Measurements from ENCODE around the gene ARHGAP6. TPM values are rescaled to one million over a fixed set of nuclear protein-coding genes. Genes with fewer than 3 reads are reported as not detected.

The ARHGAP6 gene
- total RNA-seq, 1 experiment from 2014 or later = 0.07 TPM

DNA sequence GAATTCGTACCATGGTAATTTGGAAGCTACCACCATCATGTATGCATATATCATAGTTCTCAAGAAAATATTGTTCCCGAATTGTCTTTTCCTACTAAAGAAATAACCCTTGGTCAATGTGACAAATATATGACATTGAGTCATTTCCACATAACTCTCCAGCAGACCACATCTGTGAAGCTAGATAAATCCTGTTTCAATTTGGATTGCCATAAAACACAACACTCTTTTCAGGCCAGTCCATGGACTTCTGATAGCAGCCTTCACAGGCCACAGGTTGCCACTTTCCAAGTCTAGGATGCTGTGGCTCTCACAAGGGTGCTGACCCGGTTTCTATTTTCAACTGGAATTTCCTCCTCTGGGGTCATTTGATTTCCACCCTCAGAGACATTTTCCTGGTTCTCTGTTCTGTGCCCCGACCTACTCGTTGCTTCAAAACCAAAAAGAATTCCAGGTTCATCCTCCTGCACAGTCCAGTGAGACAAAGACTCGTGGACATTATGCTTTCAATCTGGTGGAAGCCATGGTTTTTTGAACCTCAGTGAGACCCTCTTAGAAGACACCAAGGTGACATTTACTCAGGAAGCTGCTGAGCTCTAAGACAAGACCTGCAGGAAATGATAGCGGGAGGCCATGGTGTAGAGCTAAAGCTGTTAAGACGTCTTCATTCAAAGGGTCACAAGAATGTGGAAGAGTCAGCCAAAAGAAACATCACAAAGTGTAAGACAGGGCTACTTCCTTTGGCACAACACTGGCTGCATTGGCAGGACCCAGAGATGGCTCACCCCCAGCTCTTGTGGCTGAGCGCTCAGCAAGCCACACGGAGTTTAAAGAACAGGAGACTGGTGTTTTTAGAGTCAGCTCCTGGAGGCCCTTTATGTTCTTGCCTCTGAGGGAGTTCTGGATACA lies 252.8 kb downstream of the ARHGAP6 start:
- no peak for DNase-seq
- Histone ChIP-seq H3K79me2 (ENCODE audit: insufficient read depth, low read length) (no peaks in the 10 kb centered on the region), H3K27me3 (ENCODE audit: insufficient read depth, low read length) (no peaks in the 10 kb centered on the region), H2BK120ac (ENCODE audit: low read depth, low read length, poor library complexity, severe bottlenecking) (no peak overlapping the region), H2BK12ac (ENCODE audit: insufficient read length, low read depth, low read length) (no peak overlapping the region), H3T11ph (ENCODE audit: low read length) (no peak overlapping the region), H4K5ac (ENCODE audit: insufficient read length, low read depth, low read length) (no peak overlapping the region), H4K91ac (ENCODE audit: insufficient read length, low read depth, low read length) (no peak overlapping the region), H2BK15ac (ENCODE audit: low read depth, low read length) (no peak overlapping the region), H2BK5ac (ENCODE audit: insufficient read length, low read length) (no peak overlapping the region), H4K8ac (replicated peaks; ENCODE audit: insufficient read length, low read depth, low read length) (no peak overlapping the region), H3K27ac (ENCODE audit: insufficient read length, low read depth, low read length) (no peak overlapping the region), H3K4ac (ENCODE audit: low read depth, low read length) (no peak overlapping the region), H2AFZ (ENCODE audit: low read length) (no peak overlapping the region), H3K56ac (ENCODE audit: insufficient read length, low read depth, low read length) (no peak overlapping the region), H2AK5ac (ENCODE audit: insufficient read length, low read length) (no peak overlapping the region), H3K18ac (ENCODE audit: insufficient read length, low read depth, low read length) (no peak overlapping the region), H3K4me2 (ENCODE audit: insufficient read depth, insufficient read length, low read length) (no peak overlapping the region), H3K9ac (ENCODE audit: extremely low read depth, insufficient read length, low read length) (no peak overlapping the region), H4K20me1 (ENCODE audit: control insufficient read depth, insufficient read depth, insufficient read length) (no peaks in the 10 kb centered on the region), H3K4me1 (ENCODE audit: insufficient read depth, low read length) (no peaks in the 10 kb centered on the region), H2BK20ac (ENCODE audit: low read depth, low read length, poor library complexity, severe bottlenecking) (no peak overlapping the region), H3K79me1 (ENCODE audit: insufficient read depth, low read depth, low read length, poor library complexity, severe bottlenecking) (no peaks in the 10 kb centered on the region), H3K9me3 (ENCODE audit: control insufficient read depth, low read depth, low read length) (no peaks in the 10 kb centered on the region), H3K14ac (ENCODE audit: insufficient read depth, low read length) (no peak overlapping the region), H3K23ac (ENCODE audit: insufficient read length, low read depth, low read length) (no peak overlapping the region), H3K23me2 (ENCODE audit: insufficient read length, low read depth, low read length, poor library complexity, severe bottlenecking) (no peaks in the 10 kb centered on the region)
- Mint-ChIP-seq H3K9me3 (peaks cover 46 to 49% of the 10 kb centered on the region in 2 experiments), H3K4me3 (no peak overlapping the region), H3K27ac (no peak overlapping the region), H3K4me1 (no peaks in the 10 kb centered on the region), H3K36me3 (ENCODE audit: insufficient read depth in 1 of 3, low read depth in 3 of 3) (no peaks in the 10 kb centered on the region), H3K27me3 (ENCODE audit: low read depth) (peaks cover 3% of the 10 kb centered on the region; the same call in 1 of the 2 replicates)
- no CpG with 5 or more reads among the region's 10 CpGs for WGBS (ENCODE audit: extremely low coverage, insufficient read length, low lambda C conversion rate)
- TF ChIP-seq, protein P1, sequence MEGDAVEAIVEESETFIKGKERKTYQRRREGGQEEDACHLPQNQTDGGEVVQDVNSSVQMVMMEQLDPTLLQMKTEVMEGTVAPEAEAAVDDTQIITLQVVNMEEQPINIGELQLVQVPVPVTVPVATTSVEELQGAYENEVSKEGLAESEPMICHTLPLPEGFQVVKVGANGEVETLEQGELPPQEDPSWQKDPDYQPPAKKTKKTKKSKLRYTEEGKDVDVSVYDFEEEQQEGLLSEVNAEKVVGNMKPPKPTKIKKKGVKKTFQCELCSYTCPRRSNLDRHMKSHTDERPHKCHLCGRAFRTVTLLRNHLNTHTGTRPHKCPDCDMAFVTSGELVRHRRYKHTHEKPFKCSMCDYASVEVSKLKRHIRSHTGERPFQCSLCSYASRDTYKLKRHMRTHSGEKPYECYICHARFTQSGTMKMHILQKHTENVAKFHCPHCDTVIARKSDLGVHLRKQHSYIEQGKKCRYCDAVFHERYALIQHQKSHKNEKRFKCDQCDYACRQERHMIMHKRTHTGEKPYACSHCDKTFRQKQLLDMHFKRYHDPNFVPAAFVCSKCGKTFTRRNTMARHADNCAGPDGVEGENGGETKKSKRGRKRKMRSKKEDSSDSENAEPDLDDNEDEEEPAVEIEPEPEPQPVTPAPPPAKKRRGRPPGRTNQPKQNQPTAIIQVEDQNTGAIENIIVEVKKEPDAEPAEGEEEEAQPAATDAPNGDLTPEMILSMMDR (conservative IDR thresholded peaks at IDR 0.05) = no peak

Data from H9 (cell line).